ENCODE results near the gene SMAD6. TPM values are rescaled to one million over a fixed set of nuclear protein-coding genes. Genes with fewer than 3 reads are reported as not detected.

SMAD6 gene
- total RNA-seq, 4 donors from 2014 or later, result 1.7 to 6.3 (median 3.8) TPM

DNA sequence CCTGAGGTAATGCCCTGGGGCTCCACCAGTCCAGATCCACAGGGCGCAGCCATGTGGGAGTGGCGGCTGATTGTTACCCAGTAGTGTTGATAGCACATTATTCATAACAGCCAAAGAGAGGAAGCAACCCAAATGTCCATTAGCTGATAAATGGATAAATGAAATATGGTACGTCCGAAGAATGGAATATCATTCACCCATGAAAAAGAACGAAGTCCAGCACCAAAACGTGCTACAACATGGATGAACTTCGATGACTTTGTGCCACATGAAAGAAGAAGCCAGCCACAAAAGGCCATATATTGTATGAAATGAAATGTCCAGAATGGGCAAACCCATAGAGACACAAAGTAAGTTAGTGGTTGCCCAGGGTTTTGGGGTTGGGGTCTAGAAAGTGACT lies 6.4 kb downstream of the SMAD6 start:
- 87 to 94% methylated on average over 5 of the region's 7 CpGs for WGBS, 2 donors
- Histone ChIP-seq H3K9me3 (no peaks in the 10 kb centered on the region), H3K27ac (no peak overlapping the region), H3K4me1 (peaks cover 0 to 58% (median 21%) of the 10 kb centered on the region in 3 donors), H3K4me3 (no peak overlapping the region), H3K27me3 (peaks cover 0 to 25% (median 0%) of the 10 kb centered on the region in 4 donors), H3K36me3 (no peaks in the 10 kb centered on the region)
- no peak for DNase-seq
- TF ChIP-seq, protein P1, sequence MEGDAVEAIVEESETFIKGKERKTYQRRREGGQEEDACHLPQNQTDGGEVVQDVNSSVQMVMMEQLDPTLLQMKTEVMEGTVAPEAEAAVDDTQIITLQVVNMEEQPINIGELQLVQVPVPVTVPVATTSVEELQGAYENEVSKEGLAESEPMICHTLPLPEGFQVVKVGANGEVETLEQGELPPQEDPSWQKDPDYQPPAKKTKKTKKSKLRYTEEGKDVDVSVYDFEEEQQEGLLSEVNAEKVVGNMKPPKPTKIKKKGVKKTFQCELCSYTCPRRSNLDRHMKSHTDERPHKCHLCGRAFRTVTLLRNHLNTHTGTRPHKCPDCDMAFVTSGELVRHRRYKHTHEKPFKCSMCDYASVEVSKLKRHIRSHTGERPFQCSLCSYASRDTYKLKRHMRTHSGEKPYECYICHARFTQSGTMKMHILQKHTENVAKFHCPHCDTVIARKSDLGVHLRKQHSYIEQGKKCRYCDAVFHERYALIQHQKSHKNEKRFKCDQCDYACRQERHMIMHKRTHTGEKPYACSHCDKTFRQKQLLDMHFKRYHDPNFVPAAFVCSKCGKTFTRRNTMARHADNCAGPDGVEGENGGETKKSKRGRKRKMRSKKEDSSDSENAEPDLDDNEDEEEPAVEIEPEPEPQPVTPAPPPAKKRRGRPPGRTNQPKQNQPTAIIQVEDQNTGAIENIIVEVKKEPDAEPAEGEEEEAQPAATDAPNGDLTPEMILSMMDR (IDR thresholded peaks at IDR 0.05), result no peak
- TF ChIP-seq POLR2A (IDR thresholded peaks at IDR 0.05), result no peak
- intact Hi-C loops (cut with DNase I), result no loop called here

DNA sequence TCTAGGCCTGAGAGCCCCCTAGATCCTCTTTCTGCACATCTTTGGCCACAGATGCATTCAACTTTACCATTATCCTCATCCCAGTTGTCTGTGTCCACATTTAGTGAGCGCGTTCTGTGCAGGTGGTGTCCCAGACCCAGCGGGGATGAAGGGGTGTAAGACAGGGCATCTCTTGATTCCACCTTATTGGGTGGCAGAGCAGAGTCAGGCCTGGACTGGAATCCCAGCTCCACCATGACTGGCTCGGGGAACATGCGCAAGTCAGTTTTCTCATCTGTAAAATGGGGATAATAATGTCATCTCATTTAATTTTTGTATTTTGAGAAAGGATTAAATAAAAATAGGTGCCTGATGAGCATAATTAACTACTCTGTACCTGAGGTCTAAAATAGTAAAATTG lies 7.8 kb downstream of the SMAD6 start:
- WGBS, 2 donors, result 91 to 97% methylated on average over 5 of the region's 5 CpGs
- H3K36me3 ChIP-seq, result no peaks in the 10 kb centered on the region
- intact Hi-C loops (cut with DNase I), result no loop called here
- H3K4me3 ChIP-seq, result no peak overlapping the region
- DNase-seq, result no peak
- TF ChIP-seq, protein P1 (IDR thresholded peaks at IDR 0.05), result no peak
- no peak for TF ChIP-seq POLR2A (IDR thresholded peaks at IDR 0.05)
- H3K4me1 ChIP-seq, result peaks cover 0 to 58% (median 22%) of the 10 kb centered on the region in 3 donors
- H3K27me3 ChIP-seq, result peaks cover 0 to 10% (median 0%) of the 10 kb centered on the region in 4 donors
- no peaks in the 10 kb centered on the region for H3K9me3 ChIP-seq
- no peak overlapping the region for H3K27ac ChIP-seq

DNA sequence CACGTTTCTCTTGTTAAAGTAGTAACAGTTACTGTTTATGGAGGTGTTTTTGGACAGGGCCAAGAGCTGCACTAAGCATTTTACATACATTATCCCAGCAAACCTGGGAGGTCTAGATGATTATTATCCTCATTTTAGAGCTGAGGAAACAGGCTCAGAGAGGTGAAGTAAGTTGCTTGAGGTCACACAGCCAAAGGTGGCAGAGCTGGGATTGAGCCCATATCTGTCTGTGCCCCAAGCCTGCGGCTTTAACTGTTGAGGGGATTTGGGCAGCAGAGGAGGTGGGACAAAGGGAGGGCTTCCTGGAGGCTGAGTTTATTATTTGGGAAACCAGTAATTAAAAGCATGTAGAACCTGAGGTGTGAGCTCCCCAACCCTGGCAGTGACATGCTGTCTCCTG lies 9.2 kb downstream of the SMAD6 start:
- WGBS, 2 donors, result 61 to 73% methylated on average over 2 of the region's 2 CpGs
- no peak overlapping the region for H3K4me3 ChIP-seq
- intact Hi-C loops (cut with DNase I), result no loop called here

DNA sequence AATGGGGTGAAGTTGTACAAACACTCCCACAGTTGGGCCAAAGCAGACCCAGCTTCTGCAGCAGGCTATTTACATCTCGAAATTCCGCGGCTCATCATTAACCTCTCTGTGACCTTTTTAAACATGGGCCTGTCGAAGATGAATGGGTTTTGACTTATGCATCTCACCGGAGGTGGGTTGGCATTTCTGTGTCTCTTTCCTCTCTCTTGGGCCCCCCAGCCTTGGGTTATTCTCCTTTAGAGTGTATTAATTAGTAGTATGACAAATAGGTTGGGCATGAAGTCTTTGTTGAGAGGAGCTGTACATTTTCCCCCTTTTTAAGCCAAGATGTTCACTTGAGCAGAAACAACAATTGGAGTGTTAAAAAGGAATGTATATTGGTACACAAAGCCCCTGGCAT lies 9.8 kb downstream of the SMAD6 start:
- Histone ChIP-seq H3K4me3 (no peak overlapping the region), H3K27me3 (no peaks in the 10 kb centered on the region), H3K36me3 (peaks cover 0 to under 1% (median 0%) of the 10 kb centered on the region in 3 donors), H3K27ac (no peak overlapping the region), H3K4me1 (peaks cover 0 to 59% (median 20%) of the 10 kb centered on the region in 3 donors), H3K9me3 (no peaks in the 10 kb centered on the region)
- DNase-seq, result no peak
- intact Hi-C loops (cut with DNase I), result no loop called here
- TF ChIP-seq, protein P1 (IDR thresholded peaks at IDR 0.05), result no peak
- no peak for TF ChIP-seq POLR2A (IDR thresholded peaks at IDR 0.05)
- WGBS, 2 donors, result 71 to 74% methylated on average over 4 to 5 of the region's 5 CpGs

More for the DNA sequence above, 9.2 kb downstream of the SMAD6 start:
- Histone ChIP-seq H3K27me3 (no peaks in the 10 kb centered on the region), H3K9me3 (no peaks in the 10 kb centered on the region), H3K36me3 (no peaks in the 10 kb centered on the region), H3K4me1 (peaks cover 0 to 59% (median 26%) of the 10 kb centered on the region in 3 donors), H3K27ac (no peak overlapping the region)
- DNase-seq, result no peak
- TF ChIP-seq, protein P1 (IDR thresholded peaks at IDR 0.05), result no peak

DNA sequence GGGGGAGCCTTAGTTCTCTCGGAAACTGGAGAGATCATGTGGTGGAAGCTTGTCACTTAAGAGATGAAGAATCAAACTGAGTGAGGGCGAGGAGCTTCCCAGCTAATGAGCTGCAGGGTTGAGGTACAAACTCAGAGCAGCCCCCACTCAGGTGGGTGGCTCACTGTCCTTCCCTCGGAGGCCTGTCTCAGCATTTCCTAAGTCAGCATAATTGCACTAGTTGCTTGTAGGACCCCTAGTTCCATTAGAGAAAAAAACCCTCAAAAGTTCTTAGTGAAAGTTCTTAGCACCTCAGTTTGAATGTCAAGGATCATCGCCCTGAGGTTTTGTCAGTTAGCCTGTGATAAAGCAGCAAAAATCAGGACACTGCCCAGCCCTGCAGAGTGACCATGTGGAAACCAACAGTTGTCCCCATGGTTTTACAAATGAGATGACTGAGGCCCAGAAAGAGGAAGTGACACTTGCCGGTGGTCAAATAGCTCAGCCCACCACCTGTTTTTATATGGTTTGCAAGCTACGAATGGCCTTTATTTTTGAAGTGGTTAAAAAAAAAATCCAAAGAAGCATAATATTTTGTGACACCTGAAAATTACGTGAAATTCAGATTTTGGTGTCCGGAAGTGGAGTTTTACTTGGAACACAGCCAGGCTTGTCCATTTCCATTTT lies 11.9 kb downstream of the SMAD6 start:
- Histone ChIP-seq H3K27me3 (no peaks in the 10 kb centered on the region), H3K36me3 (peaks cover 0 to 5% (median 0%) of the 10 kb centered on the region in 3 donors), H3K9me3 (no peaks in the 10 kb centered on the region), H3K4me3 (no peak overlapping the region), H3K4me1 (peaks cover 0 to 49% (median 10%) of the 10 kb centered on the region in 3 donors), H3K27ac (peak overlapping the region in 1 of 4 donors; percentile 44)
- no peak for DNase-seq
- 65 to 84% methylated on average over 5 to 8 of the region's 8 CpGs for WGBS, 2 donors
- intact Hi-C loops (cut with DNase I), result no loop called here
- no peak for TF ChIP-seq POLR2A (IDR thresholded peaks at IDR 0.05)
- TF ChIP-seq, protein P1 (IDR thresholded peaks at IDR 0.05), result no peak
